Central memory CD8-positive, alpha-beta T cell (primary cell): ENCODE results near the gene NPRL2.
A peak's percentile ranks its signal among the peaks of the same experiment; 100 is the strongest.
"Not testable (repeated sequence)": the region's sequence is repeated elsewhere in the genome, so short reads cannot be mapped to it uniquely, and the experiment has no call there.

Experiments used
- ATAC-seq: fragments of 150-1000 bp; cut with Tn5 transposase; replicated peaks from 2 replicates; pipeline ENCODE4 v1.10.0; 2022; ENCODE audit warnings: mild to moderate bottlenecking, moderate FRiP score, moderate number of reproducible peaks; ENCODE audit not compliant: poor library complexity, severe bottlenecking; ENCODE audit errors: extremely low read depth
- DNase-seq, 2 donors: peaks; one replicate each; pipeline ENCODE4 v3.0.0; 2021; ENCODE audit warnings: low spot score in 2 of 2
- H3K27ac Mint-ChIP-seq: one replicate; pipeline ENCODE4 v1.8.0; 2022; ENCODE audit warnings: low read depth, mild to moderate bottlenecking, moderate library complexity, mixed read lengths
- H3K27me3 Mint-ChIP-seq: one replicate; pipeline ENCODE4 v1.8.0; 2022; ENCODE audit warnings: mixed read lengths
- H3K36me3 Mint-ChIP-seq: one replicate; pipeline ENCODE4 v1.8.0; 2022; ENCODE audit warnings: mild to moderate bottlenecking, moderate library complexity, mixed read lengths; ENCODE audit not compliant: insufficient read depth
- H3K4me1 Mint-ChIP-seq: one replicate; pipeline ENCODE4 v1.8.0; 2022; ENCODE audit warnings: mixed read lengths
- H3K4me3 Mint-ChIP-seq: one replicate; pipeline ENCODE4 v1.8.0; 2022; ENCODE audit warnings: mild to moderate bottlenecking, moderate library complexity, mixed read lengths
- H3K9me3 Mint-ChIP-seq: one replicate; pipeline ENCODE4 v1.8.0; 2022; ENCODE audit warnings: mixed read lengths

The NPRL2 gene

DNA sequence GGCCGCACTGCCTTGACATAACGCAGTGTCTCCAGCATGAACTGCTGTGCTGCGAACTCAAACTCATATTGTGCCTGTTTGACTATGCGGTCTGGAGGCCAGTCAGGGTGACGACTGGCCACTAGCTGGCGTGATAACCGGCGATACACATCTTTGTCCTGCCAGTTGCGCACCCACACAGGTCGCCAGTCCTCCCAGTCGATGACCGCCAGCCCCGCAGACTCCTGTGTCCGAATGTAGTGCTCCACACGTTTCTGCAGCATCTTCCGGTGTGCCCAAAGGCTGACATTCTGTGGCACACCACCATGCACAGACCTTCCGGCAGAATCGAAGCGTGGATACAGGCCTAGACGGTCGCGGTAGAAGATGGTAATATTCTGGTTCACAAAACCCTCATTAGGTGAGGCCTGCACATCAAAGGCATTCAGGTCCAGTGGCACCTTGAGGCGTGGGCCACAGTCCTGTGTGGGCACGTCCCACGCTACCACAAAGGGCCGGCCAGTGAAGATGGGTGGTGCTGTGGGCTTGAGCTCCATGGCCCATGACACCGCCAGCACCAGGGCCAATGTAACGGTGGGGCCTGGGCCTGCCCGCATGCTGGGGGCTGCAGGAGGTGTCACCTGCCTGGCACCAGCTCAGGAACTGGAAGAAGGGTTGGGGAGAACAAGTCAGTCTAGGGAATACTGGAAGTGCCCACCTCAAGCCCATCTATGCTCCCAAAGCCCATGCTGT lies 30.5 kb downstream of the NPRL2 start:
- peaks cover 56% of the 10 kb centered on the region for H3K4me1 Mint-ChIP-seq
- peak overlapping the region; percentile 83 for H3K27ac Mint-ChIP-seq
- ATAC-seq (no peak), DNase-seq (no peak)
- no peaks in the 10 kb centered on the region for H3K27me3 Mint-ChIP-seq
- H3K9me3 Mint-ChIP-seq = no peaks in the 10 kb centered on the region
- peak overlapping the region; percentile 85 for H3K4me3 Mint-ChIP-seq
- peaks cover 5% of the 10 kb centered on the region for H3K36me3 Mint-ChIP-seq

DNA sequence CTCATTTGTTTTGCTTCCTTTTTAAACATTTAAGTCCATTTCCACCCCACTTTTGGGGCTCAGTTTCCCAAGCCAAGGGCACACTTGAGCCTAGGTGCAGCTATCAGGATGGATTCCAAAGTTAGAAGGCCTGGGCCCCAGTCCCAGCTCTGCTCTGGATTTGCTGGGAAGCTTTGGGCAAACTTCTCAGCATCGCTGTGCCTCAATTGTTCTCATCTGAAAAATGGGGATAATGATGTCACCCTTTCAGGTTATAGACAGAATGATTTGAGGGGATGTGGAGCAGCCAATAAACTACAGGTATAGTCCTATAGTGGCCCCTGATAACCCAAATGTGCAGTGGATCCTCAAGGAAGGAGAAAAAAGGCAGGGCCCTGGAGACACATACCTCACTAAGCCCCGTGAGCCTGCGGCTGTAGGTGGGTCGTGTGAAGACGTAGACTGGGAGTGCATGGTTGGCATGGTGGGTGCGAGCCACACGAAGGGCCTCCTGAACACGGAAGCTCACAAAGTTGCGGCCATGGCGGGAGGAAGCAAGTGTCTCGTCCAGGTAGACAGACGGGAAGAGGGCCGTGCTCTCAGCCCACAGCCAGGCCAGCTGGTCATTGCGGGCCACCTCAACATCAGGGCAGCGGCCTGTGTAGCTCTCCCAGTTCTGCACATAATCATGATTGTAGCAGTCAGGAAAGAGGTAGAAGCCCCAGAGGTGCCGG lies 31.2 kb downstream of the NPRL2 start:
- H3K4me3 Mint-ChIP-seq = peak overlapping the region; percentile 50
- no peaks in the 10 kb centered on the region for H3K27me3 Mint-ChIP-seq
- no peaks in the 10 kb centered on the region for H3K9me3 Mint-ChIP-seq
- no peak overlapping the region for H3K27ac Mint-ChIP-seq
- H3K4me1 Mint-ChIP-seq = peaks cover 50% of the 10 kb centered on the region
- peaks cover 3% of the 10 kb centered on the region for H3K36me3 Mint-ChIP-seq
- DNase-seq (no peak), ATAC-seq (no peak)

DNA sequence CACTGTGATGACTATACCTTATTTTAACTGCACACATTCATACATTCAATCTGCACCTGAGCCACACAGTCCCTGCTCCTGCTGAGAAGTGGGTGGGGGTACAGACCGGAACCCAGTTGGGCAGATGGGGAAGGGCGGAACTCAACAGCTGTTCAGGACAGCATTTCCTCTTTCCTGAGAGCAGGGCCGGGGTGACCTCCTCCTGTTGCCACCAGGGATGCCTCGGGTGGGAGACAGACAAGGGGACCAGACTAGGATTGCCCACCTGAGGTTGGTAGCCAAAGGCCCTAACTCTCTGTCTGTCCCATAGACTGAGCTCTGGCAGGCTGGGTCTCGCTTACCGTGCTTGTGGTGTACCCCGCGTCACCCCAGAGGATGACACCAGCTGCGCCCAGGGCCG lies 32.0 kb downstream of the NPRL2 start:
- H3K27ac Mint-ChIP-seq = no peak overlapping the region
- peaks cover 3% of the 10 kb centered on the region for H3K36me3 Mint-ChIP-seq
- H3K4me1 Mint-ChIP-seq = peaks cover 45% of the 10 kb centered on the region
- H3K4me3 Mint-ChIP-seq = peak overlapping the region; percentile 20
- no peak for DNase-seq
- no peak for ATAC-seq
- no peaks in the 10 kb centered on the region for H3K9me3 Mint-ChIP-seq
- H3K27me3 Mint-ChIP-seq = no peaks in the 10 kb centered on the region

DNA sequence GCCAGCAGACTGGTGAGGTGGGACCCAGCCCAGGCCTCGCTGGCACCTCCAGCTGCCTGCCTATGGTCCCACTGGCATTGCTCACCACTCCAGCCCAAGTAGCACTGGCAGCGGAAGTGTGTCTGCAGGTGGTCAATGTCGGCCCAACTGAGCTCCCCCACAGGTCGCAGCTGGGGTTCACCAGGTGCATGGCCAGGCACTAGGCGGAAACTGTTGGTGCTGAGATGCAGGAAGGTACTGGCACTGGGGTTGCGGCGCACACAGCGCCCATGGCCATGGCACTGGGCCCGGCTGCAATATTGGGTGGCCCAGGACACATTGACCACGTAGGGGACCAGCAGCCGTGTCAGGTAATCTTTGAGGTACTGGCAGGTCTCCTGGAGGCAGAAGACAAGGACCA lies 32.4 kb downstream of the NPRL2 start:
- no peak overlapping the region for H3K27ac Mint-ChIP-seq
- DNase-seq (no peak), ATAC-seq (no peak)
- peaks cover 3% of the 10 kb centered on the region for H3K36me3 Mint-ChIP-seq
- peak overlapping the region; percentile 20 for H3K4me3 Mint-ChIP-seq
- no peaks in the 10 kb centered on the region for H3K9me3 Mint-ChIP-seq
- H3K27me3 Mint-ChIP-seq = no peaks in the 10 kb centered on the region
- H3K4me1 Mint-ChIP-seq = peaks cover 42% of the 10 kb centered on the region

DNA sequence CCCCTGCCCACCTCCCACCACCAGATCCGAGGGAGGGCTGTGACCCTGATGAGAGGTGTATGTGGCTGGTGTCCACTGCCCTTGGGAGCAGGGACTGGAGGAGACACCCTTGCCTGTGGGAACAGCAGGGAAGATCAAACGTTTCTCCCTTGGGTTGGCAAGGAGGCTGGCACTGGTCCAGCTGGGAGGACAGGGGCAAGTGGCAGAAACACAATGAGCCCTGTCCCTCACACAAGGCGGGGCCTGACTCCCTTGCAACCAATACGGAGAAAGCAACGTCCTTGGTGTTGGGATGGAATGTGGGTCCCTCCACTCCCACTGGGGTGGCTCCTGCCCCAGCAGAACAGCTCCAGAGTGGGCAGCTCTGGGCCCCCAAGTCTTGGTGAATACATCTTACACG lies 33.3 kb downstream of the NPRL2 start:
- ATAC-seq (no peak), DNase-seq (no peak)
- Mint-ChIP-seq H3K27me3 (no peaks in the 10 kb centered on the region), H3K4me1 (peaks cover 42% of the 10 kb centered on the region), H3K9me3 (no peaks in the 10 kb centered on the region), H3K27ac (peak overlapping the region; percentile 94), H3K4me3 (peak overlapping the region; percentile 80), H3K36me3 (peaks cover 3% of the 10 kb centered on the region)

DNA sequence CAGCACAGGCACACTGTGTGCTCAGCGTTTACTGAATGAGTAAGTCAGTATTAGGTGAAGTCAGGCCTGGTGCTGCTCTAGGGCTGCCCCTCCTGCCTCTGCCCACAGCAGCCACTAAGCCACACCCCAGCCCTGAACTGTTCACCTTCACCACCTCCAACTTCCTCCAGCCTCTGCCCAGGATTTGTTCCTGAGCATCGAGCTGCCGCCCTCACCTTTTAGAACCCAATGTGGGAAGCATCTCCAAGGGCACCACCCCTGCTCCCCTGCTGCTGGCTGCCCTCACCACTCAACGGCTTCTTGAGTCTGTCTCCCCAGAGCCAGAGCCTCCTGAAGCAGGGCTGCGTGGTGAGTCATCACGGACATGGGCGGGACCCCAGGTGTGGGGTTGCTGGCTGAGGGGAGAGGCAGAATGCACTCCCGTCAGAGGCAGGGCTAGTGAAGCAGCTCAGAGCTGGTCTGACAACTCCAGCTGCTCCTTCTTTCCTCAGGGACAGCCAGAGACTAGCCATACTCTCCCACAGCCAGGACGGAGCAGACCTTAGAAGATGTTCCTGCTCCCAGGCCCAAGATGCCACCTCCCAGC lies 33.8 kb downstream of the NPRL2 start:
- ATAC-seq (peak; percentile 81), DNase-seq (peak; percentile 55 to 70)
- Mint-ChIP-seq H3K27me3 (no peaks in the 10 kb centered on the region), H3K9me3 (no peaks in the 10 kb centered on the region), H3K4me1 (peaks cover 42% of the 10 kb centered on the region), H3K4me3 (peak overlapping the region; percentile 80), H3K27ac (peak overlapping the region; percentile 94), H3K36me3 (peaks cover 3% of the 10 kb centered on the region)

DNA sequence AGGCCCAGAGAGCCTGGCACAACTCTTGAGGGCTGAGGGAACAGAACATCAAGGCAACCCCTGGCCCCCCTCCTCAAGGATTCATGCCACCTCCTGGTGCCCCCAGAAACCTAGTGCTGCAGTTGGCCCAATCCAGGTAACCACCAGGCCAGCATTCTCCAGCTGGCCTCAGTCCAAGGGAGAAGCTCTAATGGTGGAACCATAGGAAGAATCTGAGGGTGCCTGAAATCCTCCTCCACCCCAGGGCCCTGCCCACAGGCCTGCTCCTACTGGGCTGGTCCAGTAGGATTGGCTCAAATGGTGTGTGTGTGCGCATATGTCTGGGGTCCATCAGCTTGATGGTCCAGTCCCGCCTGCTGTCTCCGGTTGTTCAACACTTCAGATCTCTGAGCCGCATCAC lies 35.8 kb downstream of the NPRL2 start:
- Mint-ChIP-seq H3K9me3 (no peaks in the 10 kb centered on the region), H3K4me1 (peaks cover 32% of the 10 kb centered on the region), H3K27ac (no peak overlapping the region), H3K4me3 (no peak overlapping the region), H3K36me3 (peaks cover 3% of the 10 kb centered on the region), H3K27me3 (no peaks in the 10 kb centered on the region)
- no peak for DNase-seq
- no peak for ATAC-seq

DNA sequence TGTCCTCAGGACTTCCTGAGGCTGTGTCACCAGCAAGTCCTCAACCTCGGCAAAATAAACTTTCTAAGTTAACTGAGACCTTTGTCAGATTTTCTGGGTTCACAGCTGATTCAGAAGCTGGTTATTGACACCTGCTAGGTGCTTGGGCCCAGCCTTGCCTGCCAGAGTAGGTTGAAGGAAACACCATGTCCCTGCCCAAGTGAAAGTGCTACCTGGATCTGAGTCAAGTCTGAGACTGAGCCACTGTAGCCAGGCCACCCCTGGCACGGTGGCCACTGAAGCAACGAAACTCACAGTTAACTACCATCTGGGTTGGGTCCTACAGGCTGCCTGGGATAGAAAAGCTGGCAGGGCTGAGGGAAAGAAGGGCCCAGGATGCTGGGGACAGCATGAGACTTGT lies 36.2 kb downstream of the NPRL2 start:
- Mint-ChIP-seq H3K4me3 (no peak overlapping the region), H3K27ac (no peak overlapping the region)

DNA sequence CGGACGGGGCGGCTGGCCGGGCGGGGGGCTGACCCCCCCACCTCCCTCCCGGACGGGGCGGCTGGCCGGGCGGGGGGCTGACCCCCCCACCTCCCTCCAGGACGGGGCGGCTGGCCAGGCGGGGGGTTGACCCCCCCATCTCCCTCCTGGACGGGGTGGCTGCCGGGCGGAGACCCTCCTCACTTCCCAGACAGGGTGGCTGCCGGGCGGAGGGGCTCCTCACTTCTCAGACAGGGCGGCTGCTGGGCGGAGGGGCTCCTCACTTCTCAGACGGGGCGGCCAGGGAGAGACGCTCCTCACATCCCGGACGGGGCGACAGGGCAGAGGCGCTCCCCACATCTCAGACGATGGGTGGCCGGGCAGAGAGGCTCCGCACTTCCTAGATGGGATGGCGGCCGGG lies 38.5 kb downstream of the NPRL2 start:
- not testable (repeated sequence) for H3K4me3 Mint-ChIP-seq, H3K9me3 Mint-ChIP-seq, H3K27me3 Mint-ChIP-seq, ATAC-seq, H3K27ac Mint-ChIP-seq, DNase-seq, H3K36me3 Mint-ChIP-seq
- peaks cover 17% of the 10 kb centered on the region for H3K4me1 Mint-ChIP-seq

More for the DNA sequence above, 36.2 kb downstream of the NPRL2 start:
- Mint-ChIP-seq H3K4me1 (peaks cover 29% of the 10 kb centered on the region), H3K9me3 (no peaks in the 10 kb centered on the region), H3K27me3 (no peaks in the 10 kb centered on the region), H3K36me3 (peaks cover 5% of the 10 kb centered on the region)
- ATAC-seq (no peak), DNase-seq (no peak)

DNA sequence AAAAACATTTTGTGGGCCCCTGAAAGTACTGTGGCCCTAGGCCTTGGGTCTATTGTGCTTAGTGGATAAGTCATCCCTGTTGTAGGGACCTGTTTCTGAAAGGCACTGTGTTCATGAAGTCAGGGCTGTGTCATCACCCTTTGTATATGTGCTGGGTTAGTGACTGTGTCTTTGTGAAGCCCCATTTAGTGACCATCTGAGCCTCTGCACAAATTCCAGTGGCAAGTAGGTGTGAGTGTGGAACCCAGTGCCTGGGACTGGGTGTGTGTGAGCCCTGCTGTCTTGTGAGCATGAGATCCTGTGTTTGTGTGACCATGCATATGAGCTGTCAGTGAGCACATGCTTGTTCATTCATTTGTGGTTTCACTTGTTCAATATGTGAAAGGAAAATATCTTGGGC lies 46.0 kb downstream of the NPRL2 start:
- ATAC-seq = no peak

DNA sequence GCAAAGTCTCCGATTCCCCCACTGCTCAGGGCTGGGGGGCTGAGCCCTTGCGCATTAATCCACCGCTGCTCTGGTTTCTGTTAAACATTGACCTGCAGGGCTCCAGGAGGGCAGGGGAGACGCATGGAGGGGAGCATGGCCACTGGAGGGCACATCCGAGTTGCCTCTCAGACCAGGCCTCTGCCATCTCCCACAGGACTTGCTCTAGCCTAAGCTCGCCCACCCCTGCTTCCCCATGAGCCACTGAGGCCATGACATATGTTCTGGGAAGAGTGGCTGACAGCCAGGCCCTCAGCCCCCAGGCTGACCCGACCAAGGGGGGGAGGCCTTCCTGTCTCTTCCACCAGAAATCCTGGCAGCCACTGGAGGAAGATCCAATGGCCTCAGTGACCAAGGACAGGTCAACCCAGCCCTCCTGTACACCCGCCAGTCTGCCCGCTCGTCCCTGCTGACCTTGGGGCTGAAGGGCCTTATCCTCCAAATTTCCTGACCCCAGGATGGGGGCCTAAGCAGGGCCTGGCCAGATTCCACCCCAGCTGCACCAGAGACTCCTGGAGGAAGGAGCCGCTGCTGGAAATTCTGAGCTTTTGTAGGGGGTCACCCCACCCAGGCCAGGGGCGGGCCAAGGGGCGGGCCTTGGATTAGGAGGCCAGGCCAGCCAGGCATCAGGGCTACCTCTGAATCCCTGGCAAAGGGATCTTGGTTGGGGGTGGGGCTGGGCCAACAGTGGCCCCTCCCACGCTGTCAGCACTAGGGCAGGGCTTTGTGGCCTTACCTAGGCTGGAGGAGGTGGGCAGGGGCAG lies 47.4 kb downstream of the NPRL2 start, which contains the start of gene HYAL1:
Gene HYAL1 (minus strand): TSS at position 562 of the 803 bp plus-strand sequence. CDS start 618 bp downstream, outside the sequence.
- ATAC-seq (no peak), DNase-seq (no peak)
- Mint-ChIP-seq H3K9me3 (no peaks in the 10 kb centered on the region), H3K4me1 (peaks cover 24% of the 10 kb centered on the region), H3K4me3 (no peak within 1 kb of the TSS), H3K27me3 (no peaks in the 10 kb centered on the region), H3K36me3 (peaks cover 4% of the 10 kb centered on the region), H3K27ac (no peak within 1 kb of the TSS)

More for the DNA sequence above, 46.0 kb downstream of the NPRL2 start:
- no peaks in the 10 kb centered on the region for H3K27me3 Mint-ChIP-seq
- no peak overlapping the region for H3K27ac Mint-ChIP-seq
- H3K9me3 Mint-ChIP-seq = no peaks in the 10 kb centered on the region
- H3K36me3 Mint-ChIP-seq = peaks cover 4% of the 10 kb centered on the region
- H3K4me3 Mint-ChIP-seq = no peak overlapping the region
- DNase-seq = no peak
- peaks cover 15% of the 10 kb centered on the region for H3K4me1 Mint-ChIP-seq
